EL (cell line): Measurements from ENCODE around the gene CNOT4.
"Not testable (repeated sequence)": the region's sequence is repeated elsewhere in the genome, so short reads cannot be mapped to it uniquely, and the experiment has no call there.

ENCODE experiments used
- DNase-seq: peaks from one replicate; pipeline ENCODE4 v3.0.0-alpha.2; 2016

CNOT4 gene

GRCh38 chr7:135449436-135449835 is 60.5 kb downstream of the CNOT4 start:
- DNase-seq, result no peak

DNA sequence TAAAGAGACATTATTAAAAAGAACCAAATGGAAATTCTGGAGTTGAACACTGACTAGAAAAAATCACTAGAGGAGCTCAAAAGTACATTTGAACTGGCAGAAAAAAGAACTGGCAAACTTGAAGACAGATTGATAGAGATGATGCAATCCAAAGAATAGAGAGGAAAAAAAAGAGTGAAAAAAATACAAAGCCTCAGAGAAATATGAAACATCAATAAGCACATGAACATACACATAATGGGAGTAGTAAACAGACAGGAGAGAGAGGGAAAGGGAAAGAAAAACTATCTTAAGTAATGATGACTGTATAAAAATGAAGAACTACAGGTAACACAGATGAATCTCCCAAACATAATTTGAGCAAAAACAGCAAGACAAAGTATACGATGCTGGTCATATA is 61.1 kb downstream of the CNOT4 start:
- no peak for DNase-seq

- no peak for DNase-seq
Measured at GRCh38 chr7:135447748-135448147, 62.2 kb downstream of the CNOT4 start.

GRCh38 chr7:135445690-135446089 is 64.2 kb downstream of the CNOT4 start:
- DNase-seq, result no peak

DNA sequence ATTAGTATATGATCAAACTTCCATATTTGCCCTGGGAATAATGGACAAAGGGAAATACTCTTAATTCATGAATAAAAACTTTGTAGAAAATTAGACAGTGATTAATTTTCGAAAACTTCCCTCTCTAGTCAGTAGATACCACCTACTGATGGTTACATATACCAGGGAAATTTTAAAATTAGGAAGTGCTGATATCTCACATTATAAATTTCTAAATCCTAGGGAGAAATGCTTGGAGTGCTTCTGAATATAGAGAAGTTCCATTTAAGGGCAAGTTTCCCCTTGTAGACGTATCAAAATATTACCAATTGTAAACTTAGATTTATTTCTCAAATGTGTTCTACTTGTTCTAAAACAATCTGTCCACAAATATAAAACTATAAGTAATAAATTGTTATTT is 64.6 kb downstream of the CNOT4 start:
- not testable (repeated sequence) for DNase-seq

- DNase-seq, result peak; percentile 28
Measured at GRCh38 chr7:135441791-135442190, 68.1 kb downstream of the CNOT4 start.

DNA sequence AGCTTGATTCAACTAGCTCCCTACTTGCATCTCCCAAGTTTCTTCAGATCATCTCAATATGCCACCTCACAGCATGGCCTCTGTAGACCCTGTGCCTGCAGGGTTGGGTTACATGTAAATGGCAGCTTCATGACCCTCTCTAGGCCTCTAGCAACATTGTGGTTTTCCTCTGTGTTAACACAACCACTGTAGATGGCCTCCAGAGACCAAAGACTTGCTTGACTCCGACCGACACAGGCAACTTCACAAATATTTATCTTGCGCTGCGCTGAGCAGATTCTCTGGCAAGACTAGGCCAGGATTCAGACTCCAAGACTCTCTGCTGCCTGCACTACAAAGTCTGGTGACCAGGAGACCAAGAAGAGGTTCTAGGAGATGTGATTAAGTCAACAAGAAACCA is 75.9 kb downstream of the CNOT4 start:
- DNase-seq, result no peak

- DNase-seq, result no peak
Measured at GRCh38 chr7:135430626-135431025, 79.3 kb downstream of the CNOT4 start.

GRCh38 chr7:135428879-135429278 is 81.0 kb downstream of the CNOT4 start:
- no peak for DNase-seq

DNA sequence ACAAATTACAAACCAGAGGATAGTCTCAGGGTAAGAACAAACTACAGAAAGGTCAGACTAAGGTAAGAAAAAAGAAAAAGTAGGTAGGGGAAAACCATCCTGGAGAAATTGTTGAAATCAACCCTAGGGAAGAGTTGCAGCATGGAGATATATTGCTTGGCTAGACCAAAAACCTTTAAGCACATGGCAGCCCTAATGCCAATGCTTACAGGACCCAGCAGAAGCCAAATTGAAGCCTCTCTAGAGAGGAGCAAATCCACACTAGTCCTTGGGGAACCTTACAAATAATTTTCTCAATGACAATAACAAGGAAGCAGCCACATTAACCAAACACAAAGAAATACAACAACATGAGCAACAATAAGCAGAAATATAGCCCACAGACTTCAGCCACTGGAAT is 81.9 kb downstream of the CNOT4 start:
- DNase-seq, result no peak

DNA sequence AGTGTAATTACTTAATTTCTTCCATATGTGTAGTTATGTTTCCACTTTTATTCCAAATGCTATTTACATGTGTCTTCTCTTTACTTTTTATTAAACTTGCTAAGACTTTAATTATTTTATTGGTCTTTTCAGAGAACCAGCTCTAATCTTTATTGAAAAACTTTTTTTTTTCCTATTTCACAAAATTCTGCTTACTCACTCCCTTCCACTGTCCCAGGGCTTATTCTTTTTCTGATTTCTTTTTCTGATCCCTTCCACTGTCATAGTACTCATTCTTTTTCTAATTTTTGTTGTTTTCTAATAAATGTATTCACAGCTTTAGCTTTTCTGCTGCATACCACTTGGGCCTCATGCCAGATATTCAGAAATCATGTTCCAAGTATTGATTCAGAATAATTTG is 82.7 kb downstream of the CNOT4 start:
- DNase-seq, result no peak

- no peak for DNase-seq
Measured at GRCh38 chr7:135425036-135425435, 84.9 kb downstream of the CNOT4 start.

DNA sequence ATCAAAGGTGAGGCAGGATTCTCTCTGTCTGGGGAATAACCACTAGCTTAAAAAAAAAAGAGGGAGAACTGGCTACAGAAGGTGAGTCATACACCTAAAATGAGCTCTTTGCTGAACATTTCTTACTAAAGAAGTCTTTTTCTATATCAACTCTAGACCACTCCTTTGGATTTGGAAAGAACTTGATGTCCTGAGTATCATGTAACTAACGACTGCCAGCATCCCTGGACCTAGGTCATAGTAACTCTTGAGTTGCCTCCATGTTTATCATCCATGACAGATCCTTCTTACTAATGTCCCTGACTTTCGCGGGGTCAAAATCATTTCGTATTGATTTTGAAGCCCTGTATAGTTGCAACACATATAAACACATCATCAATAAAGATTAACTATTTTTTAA is 89.1 kb downstream of the CNOT4 start:
- DNase-seq, result peak; percentile 2

DNA sequence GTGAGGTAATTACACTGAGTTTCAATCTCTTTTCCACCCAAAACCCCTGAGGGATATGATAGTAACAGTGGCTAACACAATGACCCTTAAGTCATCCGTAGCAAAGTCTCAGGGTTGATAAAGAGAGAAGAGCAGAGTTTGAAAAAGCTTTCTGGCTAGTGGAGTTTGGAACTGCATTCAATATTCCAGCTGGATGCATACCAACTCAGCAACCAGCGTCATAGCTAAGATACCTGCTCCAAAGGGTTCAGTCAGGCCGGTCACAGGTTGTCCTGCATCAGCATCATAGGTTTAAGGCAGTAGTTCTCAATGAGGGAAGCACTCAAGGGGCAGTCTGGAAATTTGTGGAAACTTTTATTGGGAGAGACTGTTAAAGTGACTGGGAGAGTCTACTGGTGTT is 93.5 kb downstream of the CNOT4 start:
- no peak for DNase-seq

DNA sequence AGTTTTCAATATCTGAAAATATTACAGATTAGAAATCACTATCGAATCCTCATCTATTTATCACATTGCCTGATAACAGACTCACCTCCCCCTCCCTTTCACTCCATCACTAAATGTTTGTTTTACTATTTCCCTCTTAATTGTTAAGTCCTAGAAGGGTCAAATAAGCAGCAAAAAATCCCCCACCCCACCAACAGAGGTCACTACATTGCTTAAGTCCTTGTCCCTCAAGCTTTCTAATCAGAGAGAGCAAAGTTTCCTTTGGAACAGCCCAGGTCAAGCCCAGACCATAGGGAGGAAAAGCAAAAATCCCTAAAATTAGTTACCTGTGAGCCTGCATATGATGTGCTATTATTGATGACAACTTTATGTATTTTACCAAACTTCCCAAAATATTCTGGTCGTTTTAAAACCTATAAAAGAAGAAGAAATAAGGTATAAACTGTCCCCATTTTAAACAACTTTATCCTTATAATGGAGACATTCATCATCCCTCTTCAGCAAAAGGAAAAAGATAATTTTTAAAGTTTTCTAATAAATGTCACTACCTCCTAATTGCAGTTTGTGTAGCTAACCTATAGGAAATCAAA is 95.0 kb downstream of the CNOT4 start:
- DNase-seq, result peak; percentile 49

GRCh38 chr7:135414208-135414607 is 95.7 kb downstream of the CNOT4 start:
- DNase-seq, result no peak

DNA sequence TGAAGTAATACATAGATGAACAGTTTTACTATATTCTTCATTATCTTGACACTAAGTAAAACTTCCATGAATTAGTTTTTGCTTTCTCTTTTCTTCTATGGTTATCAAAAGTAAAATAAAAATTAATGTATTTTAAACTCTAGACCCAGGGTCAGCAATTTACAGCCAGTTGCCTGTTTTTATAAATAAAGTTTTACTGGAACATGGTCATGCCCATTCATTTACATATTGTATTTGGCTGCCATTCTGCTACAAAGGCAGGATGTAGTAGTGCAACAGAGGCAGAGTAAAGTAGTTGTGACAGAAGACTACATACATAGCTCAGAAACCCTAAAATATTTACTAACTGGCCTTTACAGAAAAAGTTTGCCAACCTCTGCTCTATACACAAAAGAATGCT is 98.8 kb downstream of the CNOT4 start:
- DNase-seq, result no peak

DNA sequence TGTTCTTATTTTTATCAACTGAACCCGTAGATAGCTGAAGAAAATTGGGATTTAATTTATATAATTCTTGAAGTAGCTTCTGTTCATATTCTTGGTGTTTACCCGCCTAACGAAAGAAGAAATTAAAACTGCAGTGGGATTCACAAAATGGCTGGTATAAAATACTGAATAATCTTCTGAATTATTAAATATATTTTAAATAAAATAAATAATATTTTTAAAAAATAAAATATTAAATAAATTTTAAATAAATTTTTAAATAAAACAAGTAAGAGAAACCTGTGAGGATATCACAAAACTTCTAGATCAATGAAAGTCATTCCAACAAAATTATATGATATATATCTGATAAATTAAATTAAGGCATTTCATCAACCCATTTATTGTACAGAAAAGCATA is 99.4 kb downstream of the CNOT4 start:
- no peak for DNase-seq

GRCh38 chr7:135409845-135410542 is 99.9 kb downstream of the CNOT4 start:
- no peak for DNase-seq

DNA sequence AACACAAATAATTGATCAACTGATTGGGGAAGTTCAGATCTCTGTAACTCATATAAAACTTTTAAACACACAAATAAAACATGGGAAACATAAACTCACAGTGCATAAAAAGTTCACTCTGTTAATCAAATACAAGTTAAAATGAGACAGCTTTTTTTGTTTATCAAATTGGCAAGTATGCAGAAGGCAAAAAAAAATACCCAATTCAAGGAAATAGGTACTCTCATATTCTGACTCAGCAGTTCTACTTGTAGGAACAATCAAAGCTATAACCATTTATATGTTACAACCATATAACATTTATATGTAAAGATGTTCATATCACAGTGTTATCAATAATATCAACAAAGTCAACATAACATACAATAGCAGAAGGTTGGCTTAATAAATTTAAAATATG is 102.0 kb downstream of the CNOT4 start:
- DNase-seq, result no peak

DNA sequence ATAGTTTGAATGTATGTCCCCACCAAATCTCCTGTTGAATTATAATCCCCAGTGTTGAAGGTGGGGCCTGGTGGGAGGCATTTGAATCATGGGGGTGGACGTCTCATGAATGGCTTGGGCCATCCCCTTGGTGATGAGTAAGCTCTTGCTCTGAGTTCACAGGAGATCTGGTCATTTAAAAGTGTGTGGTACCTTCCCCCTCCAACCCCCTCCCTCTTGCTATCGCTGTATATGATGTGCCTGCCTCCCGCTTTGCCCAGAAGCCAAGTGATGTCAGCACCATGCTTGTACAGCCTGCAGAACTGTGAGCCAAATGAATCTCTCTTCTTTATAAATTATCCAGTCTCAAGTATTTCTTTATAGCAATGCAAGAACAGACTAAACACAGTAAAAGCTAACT is 103.0 kb downstream of the CNOT4 start:
- no peak for DNase-seq

- no peak for DNase-seq
Measured at GRCh38 chr7:135405969-135406368, 103.9 kb downstream of the CNOT4 start.

- DNase-seq, result no peak
Measured at GRCh38 chr7:135403302-135403701, 106.6 kb downstream of the CNOT4 start.

DNA sequence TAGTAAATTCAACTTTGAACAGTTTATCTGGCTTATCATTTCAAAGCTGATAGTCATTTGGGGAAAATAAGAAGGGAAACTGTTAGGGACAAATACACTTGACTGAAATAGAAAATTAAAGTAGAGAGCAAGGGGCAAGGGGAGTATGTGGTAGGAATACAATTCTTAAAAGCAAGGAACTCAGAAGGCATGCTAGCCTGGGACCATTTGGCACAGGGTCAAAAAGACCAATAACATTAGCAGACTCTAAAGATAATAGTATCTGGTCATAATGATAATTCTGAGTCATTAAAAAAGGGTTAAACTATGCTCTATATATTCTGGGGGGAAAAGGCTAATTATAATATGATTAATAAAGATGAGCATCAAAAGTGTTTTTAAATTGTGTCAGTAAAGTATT is 112.2 kb downstream of the CNOT4 start:
- no peak for DNase-seq

- DNase-seq, result no peak
Measured at GRCh38 chr7:135392701-135393100, 117.2 kb downstream of the CNOT4 start.
